ENCODE data around the gene PDZD8.

The PDZD8 gene

DNA sequence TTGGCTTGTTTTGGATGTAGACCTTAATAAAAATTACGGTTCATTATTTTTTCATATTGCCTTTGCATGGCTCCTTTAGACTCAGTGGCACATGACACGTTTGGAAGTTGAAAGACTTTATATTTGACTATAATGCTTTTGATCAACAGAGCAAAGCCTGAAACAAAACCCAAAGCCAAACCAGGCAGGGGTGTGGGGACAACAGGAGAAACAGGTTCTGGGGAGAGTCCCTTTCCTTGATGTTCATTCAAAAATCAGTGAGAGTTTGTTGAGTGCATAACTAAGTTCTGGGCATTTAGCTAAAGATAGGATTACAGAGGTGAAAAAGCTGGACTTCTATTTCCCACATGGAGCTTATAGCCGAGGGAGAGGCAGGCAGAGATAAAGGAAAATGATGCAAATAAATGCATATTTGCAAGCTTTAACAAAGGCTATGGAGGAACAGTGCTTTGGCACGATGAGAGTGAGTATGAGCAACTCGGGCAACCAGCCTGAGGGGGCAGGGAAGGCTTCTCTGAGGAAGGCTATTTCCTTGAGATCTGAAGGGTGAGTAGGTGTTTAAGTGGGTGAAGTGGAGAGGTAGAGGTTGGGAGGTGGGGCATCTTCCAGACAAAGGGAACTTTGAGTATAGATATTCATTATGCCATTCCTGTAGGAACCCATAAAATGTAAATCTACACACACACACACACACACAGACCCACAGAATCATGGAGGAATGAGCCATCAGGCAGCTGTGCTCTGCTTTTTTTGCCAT lies 34.5 kb upstream of the PDZD8 start:
- H3K4me3 ChIP-seq (ENCODE audit: low read length): no peak overlapping the region
- no peak overlapping the region for H2AFZ ChIP-seq (ENCODE audit: low read depth, low read length)
- no peaks in the 10 kb centered on the region for H3K9me3 ChIP-seq (ENCODE audit: low read length)
- no peaks in the 10 kb centered on the region for H3K27me3 ChIP-seq (ENCODE audit: insufficient read depth, low read length)
- H3K4me1 ChIP-seq (ENCODE audit: insufficient read depth, low read length): no peaks in the 10 kb centered on the region
- H3K36me3 ChIP-seq (ENCODE audit: insufficient read depth, low read length): no peaks in the 10 kb centered on the region

- H3K9me3 ChIP-seq (ENCODE audit: low read length): no peaks in the 10 kb centered on the region
- no peaks in the 10 kb centered on the region for H3K36me3 ChIP-seq (ENCODE audit: insufficient read depth, low read length)
- H3K4me1 ChIP-seq (ENCODE audit: insufficient read depth, low read length): no peaks in the 10 kb centered on the region
- no peak overlapping the region for H3K4me3 ChIP-seq (ENCODE audit: low read length)
- no peak overlapping the region for H2AFZ ChIP-seq (ENCODE audit: low read depth, low read length)
- H3K27me3 ChIP-seq (ENCODE audit: insufficient read depth, low read length): no peaks in the 10 kb centered on the region
These were observed 33.5 kb upstream of the PDZD8 start for GRCh38 chr10:117408436-117409384.

GRCh38 chr10:117405730-117406129 lies 30.5 kb upstream of the PDZD8 start:
- Histone ChIP-seq H3K27me3 (ENCODE audit: insufficient read depth, low read length) (no peaks in the 10 kb centered on the region), H3K4me1 (ENCODE audit: insufficient read depth, low read length) (no peaks in the 10 kb centered on the region)

DNA sequence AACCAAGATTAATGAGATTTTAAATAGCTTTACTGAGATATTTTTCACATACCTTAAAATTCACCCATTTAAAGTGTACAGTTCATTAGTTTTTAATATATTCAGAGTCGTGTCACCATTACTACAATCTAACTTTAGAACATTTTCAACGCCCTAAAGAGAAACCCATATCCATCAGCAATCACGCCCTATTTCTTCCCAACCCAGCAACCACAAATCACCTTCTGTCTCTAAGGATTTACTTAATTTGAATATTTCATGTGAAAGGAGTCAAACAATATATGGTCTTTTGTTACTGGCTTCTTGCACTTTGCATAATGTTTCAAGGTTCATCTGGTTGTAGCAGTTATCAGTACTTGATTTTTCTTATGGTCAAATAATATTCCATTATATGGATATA lies 25.1 kb upstream of the PDZD8 start:
- Histone ChIP-seq H2AFZ (ENCODE audit: low read depth, low read length) (no peak overlapping the region), H3K27me3 (ENCODE audit: insufficient read depth, low read length) (no peaks in the 10 kb centered on the region), H3K9me3 (ENCODE audit: low read length) (no peaks in the 10 kb centered on the region), H3K36me3 (ENCODE audit: insufficient read depth, low read length) (no peaks in the 10 kb centered on the region), H3K4me1 (ENCODE audit: insufficient read depth, low read length) (no peaks in the 10 kb centered on the region), H3K4me3 (ENCODE audit: low read length) (no peak overlapping the region)

More at GRCh38 chr10:117405730-117406129, 30.5 kb upstream of the PDZD8 start:
- Histone ChIP-seq H3K4me3 (ENCODE audit: low read length) (no peak overlapping the region), H3K9me3 (ENCODE audit: low read length) (no peaks in the 10 kb centered on the region), H3K36me3 (ENCODE audit: insufficient read depth, low read length) (no peaks in the 10 kb centered on the region), H2AFZ (ENCODE audit: low read depth, low read length) (no peak overlapping the region)

- no peak overlapping the region for H3K4me3 ChIP-seq (ENCODE audit: low read length)
- H2AFZ ChIP-seq (ENCODE audit: low read depth, low read length): no peak overlapping the region
- H3K9me3 ChIP-seq (ENCODE audit: low read length): no peaks in the 10 kb centered on the region
- no peaks in the 10 kb centered on the region for H3K4me1 ChIP-seq (ENCODE audit: insufficient read depth, low read length)
- H3K36me3 ChIP-seq (ENCODE audit: insufficient read depth, low read length): no peaks in the 10 kb centered on the region
- H3K27me3 ChIP-seq (ENCODE audit: insufficient read depth, low read length): no peaks in the 10 kb centered on the region
These were observed 24.3 kb upstream of the PDZD8 start for GRCh38 chr10:117399341-117400196.

- no peak overlapping the region for H3K4me3 ChIP-seq (ENCODE audit: low read length)
- H2AFZ ChIP-seq (ENCODE audit: low read depth, low read length): no peak overlapping the region
- no peaks in the 10 kb centered on the region for H3K9me3 ChIP-seq (ENCODE audit: low read length)
- H3K27me3 ChIP-seq (ENCODE audit: insufficient read depth, low read length): no peaks in the 10 kb centered on the region
- no peaks in the 10 kb centered on the region for H3K36me3 ChIP-seq (ENCODE audit: insufficient read depth, low read length)
- no peaks in the 10 kb centered on the region for H3K4me1 ChIP-seq (ENCODE audit: insufficient read depth, low read length)
These were observed 22.8 kb upstream of the PDZD8 start for GRCh38 chr10:117398029-117398428.

DNA sequence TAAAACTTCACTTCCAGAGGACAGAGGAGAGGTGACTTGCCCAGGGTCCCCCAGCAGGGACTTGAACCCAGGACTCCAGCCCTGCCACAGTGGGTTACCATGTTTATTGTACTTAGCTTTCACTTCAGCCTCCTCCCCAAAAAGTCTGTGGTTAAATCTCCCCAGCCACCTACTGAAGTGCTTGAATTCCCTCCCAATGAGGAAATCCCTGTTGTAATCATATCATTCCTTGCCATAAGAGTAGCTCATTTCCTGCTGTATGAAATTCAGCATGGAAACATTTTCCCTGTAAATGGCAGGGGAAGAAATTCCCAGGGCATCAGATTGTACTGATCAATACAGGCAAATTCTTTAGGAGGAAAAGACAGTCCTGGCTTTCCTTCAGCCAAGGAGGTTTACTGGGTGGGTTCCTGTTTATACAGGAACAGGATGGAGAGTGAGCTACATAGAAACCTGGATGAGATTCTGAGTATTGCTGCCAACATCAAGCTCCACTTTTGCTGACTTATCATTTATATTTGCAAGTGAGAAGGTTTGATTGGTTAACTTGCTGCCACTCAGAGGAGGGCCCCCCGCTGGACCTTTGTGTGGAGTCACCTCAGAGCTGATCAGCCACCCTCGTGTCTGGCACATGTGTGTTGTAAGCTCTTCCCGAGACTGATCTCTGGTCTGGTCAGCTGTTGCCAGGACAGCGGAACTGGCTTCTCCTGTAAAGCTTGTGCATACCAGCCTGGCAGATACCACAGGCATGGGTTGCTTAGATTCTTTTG lies 16.4 kb upstream of the PDZD8 start:
- peaks cover 7% of the 10 kb centered on the region for H3K27me3 ChIP-seq (ENCODE audit: insufficient read depth, low read length)
- H3K4me3 ChIP-seq (ENCODE audit: low read length): no peak overlapping the region
- H3K9me3 ChIP-seq (ENCODE audit: low read length): no peaks in the 10 kb centered on the region
- no peaks in the 10 kb centered on the region for H3K36me3 ChIP-seq (ENCODE audit: insufficient read depth, low read length)
- H3K4me1 ChIP-seq (ENCODE audit: insufficient read depth, low read length): peaks cover 4% of the 10 kb centered on the region
- no peak overlapping the region for H2AFZ ChIP-seq (ENCODE audit: low read depth, low read length)

DNA sequence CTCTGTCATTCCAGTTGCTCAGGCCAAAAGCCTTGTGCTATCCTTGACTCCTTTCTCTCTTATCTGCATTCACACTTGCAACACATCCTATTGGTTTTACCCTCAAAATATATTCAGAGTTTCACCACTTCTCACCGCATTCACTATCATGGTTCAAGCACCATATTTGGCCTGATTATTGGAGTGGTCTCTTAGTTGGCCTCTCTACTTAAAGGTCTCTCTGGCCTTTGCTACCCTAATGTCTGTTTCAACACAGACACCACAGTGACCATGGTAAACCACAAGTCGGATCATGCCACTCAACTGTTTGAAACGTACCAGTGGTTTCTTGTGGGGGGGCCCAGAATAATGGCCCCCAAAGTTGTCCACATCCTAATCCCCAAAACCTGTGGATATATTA lies 15.2 kb upstream of the PDZD8 start:
- H3K9me3 ChIP-seq (ENCODE audit: low read length): no peaks in the 10 kb centered on the region
- peaks cover 4% of the 10 kb centered on the region for H3K4me1 ChIP-seq (ENCODE audit: insufficient read depth, low read length)
- H3K27me3 ChIP-seq (ENCODE audit: insufficient read depth, low read length): peaks cover 7% of the 10 kb centered on the region
- no peak overlapping the region for H2AFZ ChIP-seq (ENCODE audit: low read depth, low read length)
- no peaks in the 10 kb centered on the region for H3K36me3 ChIP-seq (ENCODE audit: insufficient read depth, low read length)
- no peak overlapping the region for H3K4me3 ChIP-seq (ENCODE audit: low read length)

- no peaks in the 10 kb centered on the region for H3K36me3 ChIP-seq (ENCODE audit: insufficient read depth, low read length)
- no peak overlapping the region for H2AFZ ChIP-seq (ENCODE audit: low read depth, low read length)
- peaks cover 20% of the 10 kb centered on the region for H3K27me3 ChIP-seq (ENCODE audit: insufficient read depth, low read length)
- no peaks in the 10 kb centered on the region for H3K9me3 ChIP-seq (ENCODE audit: low read length)
- H3K4me1 ChIP-seq (ENCODE audit: insufficient read depth, low read length): peaks cover 2% of the 10 kb centered on the region
- no peak overlapping the region for H3K4me3 ChIP-seq (ENCODE audit: low read length)
These were observed 11.6 kb upstream of the PDZD8 start for GRCh38 chr10:117386805-117387204.

DNA sequence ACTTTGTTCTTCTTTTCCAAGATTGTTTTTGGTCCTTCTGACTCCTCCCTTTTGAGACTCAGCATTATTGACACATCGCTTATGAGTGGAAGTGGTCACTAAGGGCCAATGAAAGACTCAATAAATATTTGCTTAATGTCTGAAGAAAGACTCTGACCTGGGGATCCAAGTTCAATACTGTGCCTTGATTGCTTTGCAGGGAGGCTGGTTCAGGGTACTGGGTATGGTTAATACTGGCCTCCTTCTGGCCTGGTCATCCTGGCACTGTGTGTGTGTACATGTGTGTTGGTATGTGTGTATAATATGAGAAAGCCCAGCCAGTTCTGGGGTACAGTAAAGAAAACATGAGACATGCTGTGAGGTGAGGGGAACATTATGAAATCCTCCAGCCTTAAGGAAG lies 7.6 kb upstream of the PDZD8 start:
- Histone ChIP-seq H3K36me3 (ENCODE audit: insufficient read depth, low read length) (no peaks in the 10 kb centered on the region), H2AFZ (ENCODE audit: low read depth, low read length) (no peak overlapping the region), H3K9me3 (ENCODE audit: low read length) (no peaks in the 10 kb centered on the region), H3K4me1 (ENCODE audit: insufficient read depth, low read length) (no peaks in the 10 kb centered on the region), H3K27me3 (ENCODE audit: insufficient read depth, low read length) (peaks cover 32% of the 10 kb centered on the region), H3K4me3 (ENCODE audit: low read length) (no peak overlapping the region)

- no peak overlapping the region for H2AFZ ChIP-seq (ENCODE audit: low read depth, low read length)
- H3K9me3 ChIP-seq (ENCODE audit: low read length): no peaks in the 10 kb centered on the region
- peaks cover 16% of the 10 kb centered on the region for H3K4me1 ChIP-seq (ENCODE audit: insufficient read depth, low read length)
- H3K4me3 ChIP-seq (ENCODE audit: low read length): peak overlapping the region; percentile 95
- H3K27me3 ChIP-seq (ENCODE audit: insufficient read depth, low read length): peaks cover 7% of the 10 kb centered on the region
- H3K36me3 ChIP-seq (ENCODE audit: insufficient read depth, low read length): no peaks in the 10 kb centered on the region
These were observed 507 bp downstream of the PDZD8 start for GRCh38 chr10:117374506-117375359.

All from neuron (in vitro differentiated cells).